Vagina (tissue), 2 donors: ENCODE measurements around the gene BMPR1A.

Experiments used
- CTCF ChIP-seq, 3 experiments: fragments of 450-650 bp in 2 of 3; fragments of 200-600 bp in 1 of 3; sonication (generic) in 1 of 3; IDR thresholded peaks; one replicate each; pipeline ENCODE4 v1.5.1; 2017 to 2019; ENCODE audit warnings: antibody characterized with exemption in 3 of 3, mild to moderate bottlenecking in 2 of 3, moderate library complexity in 2 of 3
- POLR2A ChIP-seq, 2 donors: fragments of 450-650 bp; IDR thresholded peaks; one replicate each; pipeline ENCODE4 v1.6.1; 2017; ENCODE audit warnings: antibody characterized with exemption in 2 of 2, mild to moderate bottlenecking in 2 of 2, moderate library complexity in 2 of 2
- POLR2AphosphoS5 ChIP-seq, 2 donors: sonication (generic); formaldehyde crosslinking; IDR thresholded peaks; one replicate each; pipeline ENCODE4 v1.9.0; 2017; ENCODE audit warnings: antibody characterized with exemption in 2 of 2, mild to moderate bottlenecking in 2 of 2, low read depth in 1 of 2; ENCODE audit not compliant: insufficient read depth in 1 of 2

DNA sequence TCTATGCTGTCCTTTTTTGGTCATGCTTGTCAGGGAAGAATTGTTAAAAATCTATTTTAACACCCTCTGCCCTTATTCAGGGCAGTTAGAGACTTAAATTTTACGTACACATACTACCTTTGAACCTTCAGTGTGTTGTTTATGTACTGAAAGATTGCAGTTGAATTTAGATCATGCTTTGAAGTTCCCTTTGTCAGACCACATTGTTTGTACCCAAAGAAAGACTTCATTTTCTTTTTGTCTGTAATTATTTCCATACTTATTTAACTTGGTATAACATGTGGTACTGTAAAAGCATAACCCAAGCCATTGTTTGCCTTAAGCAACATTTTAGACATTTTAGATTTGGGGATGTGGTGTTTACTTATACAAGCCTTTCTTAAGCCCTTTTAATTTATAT, 104.9 kb downstream of the BMPR1A start:
- TF ChIP-seq CTCF (IDR thresholded peaks at IDR 0.05) = no peak
- TF ChIP-seq POLR2A (IDR thresholded peaks at IDR 0.05) = no peak
- no peak for TF ChIP-seq POLR2AphosphoS5 (IDR thresholded peaks at IDR 0.05; ENCODE audit: insufficient read depth in 1 of 2, low read depth in 1 of 2)
